ENCODE measurements around the gene EXOSC2.

Gene EXOSC2

DNA sequence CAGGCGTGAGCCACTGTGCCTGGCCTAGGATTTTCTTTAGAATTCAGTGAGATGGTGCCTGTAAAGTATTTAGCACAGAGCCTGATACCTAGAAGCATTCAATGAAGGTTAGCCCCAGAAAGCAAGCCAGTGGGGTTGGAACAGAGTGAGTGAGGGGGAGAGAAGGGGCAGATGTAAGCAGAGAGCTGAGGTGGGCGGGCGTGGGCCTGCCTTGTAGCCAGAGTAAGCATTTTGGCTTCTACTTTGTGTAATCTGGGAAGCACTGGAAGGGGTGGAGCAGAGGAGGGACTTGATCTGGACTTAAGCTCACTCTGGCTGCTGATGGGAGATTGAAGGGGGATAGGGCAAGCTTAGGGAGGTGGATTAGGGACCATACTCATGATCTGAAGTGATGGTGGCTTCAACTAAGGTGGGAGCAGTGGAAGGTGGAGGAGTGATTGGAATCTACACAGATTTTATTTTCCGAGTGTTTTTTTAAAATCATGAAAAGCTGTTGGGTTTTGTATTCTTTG lies 2.6 kb downstream of the EXOSC2 start:
- Histone ChIP-seq H3K27ac (ENCODE audit: low read depth, low read length) (no peak overlapping the region), H3K9me3 (ENCODE audit: control insufficient read depth in 1 of 2, low read length in 2 of 2) (no peaks in the 10 kb centered on the region), H3K4me3 (ENCODE audit: low read depth in 1 of 2, low read length in 2 of 2) (no peak overlapping the region), H3K36me3 (ENCODE audit: control insufficient read depth in 1 of 2, insufficient read depth in 2 of 2, low read length in 2 of 2) (peaks cover 27 to 44% of the 10 kb centered on the region in 2 donors), H3K4me1 (ENCODE audit: control insufficient read depth in 1 of 2, insufficient read depth in 2 of 2, low read length in 2 of 2) (peaks cover 13 to 20% of the 10 kb centered on the region in 2 donors), H3K27me3 (ENCODE audit: control insufficient read depth in 1 of 2, insufficient read depth in 2 of 2, low read length in 2 of 2) (no peaks in the 10 kb centered on the region), H3K9ac (ENCODE audit: low read depth in 1 of 2, low read length in 2 of 2) (no peak overlapping the region)

DNA sequence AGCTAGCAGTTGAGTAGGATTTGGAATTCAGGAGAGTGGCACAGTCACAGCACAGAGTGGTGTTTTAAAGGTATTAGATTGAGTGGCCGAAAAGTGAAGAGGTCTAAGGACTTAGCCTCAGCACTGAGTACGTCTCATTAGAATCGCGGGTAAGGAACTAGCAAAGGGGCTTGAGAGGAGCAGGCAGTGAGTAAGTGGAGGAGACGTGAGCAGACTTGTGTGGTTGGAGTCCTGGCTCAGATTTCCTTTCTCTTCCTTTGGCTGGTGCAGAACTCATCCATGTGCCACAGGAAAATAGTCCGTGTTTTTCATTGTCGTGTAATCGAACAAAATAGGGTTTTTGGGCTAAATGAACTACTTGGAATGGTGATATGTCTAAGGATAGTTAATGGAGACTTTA lies 3.4 kb downstream of the EXOSC2 start:
- Histone ChIP-seq H3K4me1 (ENCODE audit: control insufficient read depth in 1 of 2, insufficient read depth in 2 of 2, low read length in 2 of 2) (peaks cover 13 to 20% of the 10 kb centered on the region in 2 donors), H3K9ac (ENCODE audit: low read depth in 1 of 2, low read length in 2 of 2) (no peak overlapping the region), H3K36me3 (ENCODE audit: control insufficient read depth in 1 of 2, insufficient read depth in 2 of 2, low read length in 2 of 2) (peaks cover 33 to 52% of the 10 kb centered on the region in 2 donors), H3K27ac (ENCODE audit: low read depth, low read length) (no peak overlapping the region), H3K4me3 (ENCODE audit: low read depth in 1 of 2, low read length in 2 of 2) (no peak overlapping the region), H3K27me3 (ENCODE audit: control insufficient read depth in 1 of 2, insufficient read depth in 2 of 2, low read length in 2 of 2) (no peaks in the 10 kb centered on the region), H3K9me3 (ENCODE audit: control insufficient read depth in 1 of 2, low read length in 2 of 2) (no peaks in the 10 kb centered on the region)

DNA sequence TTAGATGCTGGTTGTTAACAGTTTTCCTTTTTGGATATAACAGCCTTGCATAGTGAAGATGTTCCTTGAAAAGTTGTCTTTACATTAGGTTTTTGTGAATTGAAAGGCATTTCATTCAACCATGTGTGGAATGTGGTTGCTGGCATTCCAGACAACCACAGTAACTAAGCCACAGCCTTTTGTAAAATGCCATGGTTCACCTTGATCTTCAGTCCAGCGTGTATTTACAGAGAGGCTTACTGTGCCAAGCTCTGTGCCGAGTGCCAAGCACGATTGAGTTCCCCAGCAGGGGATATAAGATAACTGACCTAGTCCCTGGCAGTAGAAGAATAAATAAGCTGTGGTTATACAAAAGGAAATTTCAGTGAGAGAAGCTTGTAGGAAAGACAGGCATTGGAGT lies 4.9 kb downstream of the EXOSC2 start:
- H3K9ac ChIP-seq (ENCODE audit: low read depth in 1 of 2, low read length in 2 of 2) = no peak overlapping the region
- H3K9me3 ChIP-seq (ENCODE audit: control insufficient read depth in 1 of 2, low read length in 2 of 2) = no peaks in the 10 kb centered on the region
- H3K4me3 ChIP-seq (ENCODE audit: low read depth in 1 of 2, low read length in 2 of 2) = no peak overlapping the region
- no peak overlapping the region for H3K27ac ChIP-seq (ENCODE audit: low read depth, low read length)
- peaks cover 43 to 67% of the 10 kb centered on the region in 2 donors for H3K36me3 ChIP-seq (ENCODE audit: control insufficient read depth in 1 of 2, insufficient read depth in 2 of 2, low read length in 2 of 2)
- no peaks in the 10 kb centered on the region for H3K27me3 ChIP-seq (ENCODE audit: control insufficient read depth in 1 of 2, insufficient read depth in 2 of 2, low read length in 2 of 2)
- peaks cover 13 to 16% of the 10 kb centered on the region in 2 donors for H3K4me1 ChIP-seq (ENCODE audit: control insufficient read depth in 1 of 2, insufficient read depth in 2 of 2, low read length in 2 of 2)

DNA sequence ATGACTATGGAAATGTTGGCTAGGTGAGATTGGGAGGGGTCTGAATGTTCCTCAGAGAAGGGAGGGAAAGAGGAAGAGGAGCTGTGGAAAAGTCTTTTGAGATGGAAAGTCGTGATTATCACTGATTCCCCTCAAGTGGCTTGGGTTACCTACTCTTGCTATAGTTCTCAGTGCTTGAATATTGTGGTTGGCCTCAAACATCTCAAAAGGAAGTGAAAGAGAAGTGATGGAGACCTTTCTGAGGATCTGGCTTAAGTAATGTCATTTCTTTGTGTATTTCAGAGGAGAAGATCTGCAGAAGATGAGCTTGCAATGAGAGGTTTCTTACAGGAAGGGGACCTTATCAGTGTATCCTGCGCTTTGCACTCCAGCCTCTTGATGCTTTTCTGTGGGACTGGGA lies 5.5 kb downstream of the EXOSC2 start:
- Histone ChIP-seq H3K4me1 (ENCODE audit: control insufficient read depth in 1 of 2, insufficient read depth in 2 of 2, low read length in 2 of 2) (peaks cover 13% of the 10 kb centered on the region in 2 donors), H3K9ac (ENCODE audit: low read depth in 1 of 2, low read length in 2 of 2) (no peak overlapping the region), H3K9me3 (ENCODE audit: control insufficient read depth in 1 of 2, low read length in 2 of 2) (no peaks in the 10 kb centered on the region), H3K27ac (ENCODE audit: low read depth, low read length) (no peak overlapping the region), H3K27me3 (ENCODE audit: control insufficient read depth in 1 of 2, insufficient read depth in 2 of 2, low read length in 2 of 2) (no peaks in the 10 kb centered on the region), H3K4me3 (ENCODE audit: low read depth in 1 of 2, low read length in 2 of 2) (no peak overlapping the region), H3K36me3 (ENCODE audit: control insufficient read depth in 1 of 2, insufficient read depth in 2 of 2, low read length in 2 of 2) (peaks cover 47 to 72% of the 10 kb centered on the region in 2 donors)

DNA sequence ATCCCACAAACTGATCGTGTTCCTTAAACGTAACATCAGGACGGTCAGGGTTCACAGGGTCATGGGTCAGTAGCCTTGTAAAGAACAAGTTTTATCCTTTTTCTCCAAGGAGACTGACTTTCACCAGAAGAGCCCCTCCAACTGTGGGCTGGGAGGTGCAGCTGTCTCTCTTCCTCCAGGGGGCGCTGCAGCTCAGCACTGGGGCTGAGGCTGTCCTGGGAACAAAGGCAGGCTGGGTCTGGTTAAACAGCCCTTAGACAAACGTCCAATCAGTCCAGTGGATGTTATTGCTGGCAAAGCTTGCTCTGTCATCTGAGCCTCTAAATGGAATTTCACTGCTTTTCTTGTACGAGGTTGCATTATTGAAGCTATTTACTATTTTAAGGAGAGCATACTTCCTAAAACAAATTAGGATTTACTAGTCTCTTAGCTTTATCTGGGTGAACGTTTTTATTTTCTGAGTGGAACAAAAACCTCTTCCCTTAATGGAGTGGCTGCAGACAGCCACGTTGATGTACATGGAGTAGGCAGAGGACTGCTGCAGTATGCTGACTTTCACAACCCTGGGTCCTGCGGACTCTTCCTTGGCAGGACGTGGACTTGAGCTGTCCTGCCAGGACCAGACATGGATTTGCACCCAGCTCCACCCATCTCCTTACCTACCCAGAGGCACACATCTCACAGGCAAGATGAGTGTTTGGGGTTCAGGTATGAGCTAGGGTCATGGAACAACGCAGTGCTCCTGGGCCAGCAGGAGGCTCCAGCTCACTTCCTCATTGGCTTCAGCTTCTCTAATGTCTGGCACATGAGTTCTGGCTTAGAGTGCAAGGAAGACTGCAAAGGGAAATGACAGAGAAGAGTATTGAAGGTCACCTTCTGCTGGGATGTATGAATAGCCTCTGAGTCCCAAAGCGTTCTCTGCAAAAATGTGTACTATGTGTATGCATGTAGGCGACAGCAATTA lies 7.8 kb downstream of the EXOSC2 start:
- Histone ChIP-seq H3K9ac (ENCODE audit: low read depth in 1 of 2, low read length in 2 of 2) (no peak overlapping the region), H3K27ac (ENCODE audit: low read depth, low read length) (no peak overlapping the region), H3K27me3 (ENCODE audit: control insufficient read depth in 1 of 2, insufficient read depth in 2 of 2, low read length in 2 of 2) (no peaks in the 10 kb centered on the region), H3K36me3 (ENCODE audit: control insufficient read depth in 1 of 2, insufficient read depth in 2 of 2, low read length in 2 of 2) (peaks cover 45 to 75% of the 10 kb centered on the region in 2 donors), H3K9me3 (ENCODE audit: control insufficient read depth in 1 of 2, low read length in 2 of 2) (no peaks in the 10 kb centered on the region), H3K4me3 (ENCODE audit: low read depth in 1 of 2, low read length in 2 of 2) (no peak overlapping the region), H3K4me1 (ENCODE audit: control insufficient read depth in 1 of 2, insufficient read depth in 2 of 2, low read length in 2 of 2) (no peaks in the 10 kb centered on the region)

DNA sequence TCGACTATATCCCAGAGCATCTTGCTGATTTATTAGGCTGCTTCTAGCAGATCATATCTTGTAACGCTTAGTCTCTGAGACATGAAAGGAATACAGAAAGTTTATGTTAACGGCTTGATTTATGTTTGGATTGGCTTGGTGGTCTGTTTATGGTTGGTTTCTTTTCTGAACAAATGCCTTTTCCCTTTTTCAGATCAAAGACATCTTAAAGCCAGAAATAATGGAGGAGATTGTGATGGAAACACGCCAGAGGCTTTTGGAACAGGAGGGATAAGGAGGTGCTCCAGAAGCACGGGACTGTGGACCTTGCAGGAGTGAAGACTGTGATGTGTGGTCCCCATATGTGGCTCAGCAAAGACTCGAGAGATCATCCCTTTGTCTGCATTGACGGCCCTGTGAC lies 9.9 kb downstream of the EXOSC2 start:
- no peak overlapping the region for H3K27ac ChIP-seq (ENCODE audit: low read depth, low read length)
- H3K9me3 ChIP-seq (ENCODE audit: control insufficient read depth in 1 of 2, low read length in 2 of 2) = no peaks in the 10 kb centered on the region
- H3K4me1 ChIP-seq (ENCODE audit: control insufficient read depth in 1 of 2, insufficient read depth in 2 of 2, low read length in 2 of 2) = no peaks in the 10 kb centered on the region
- no peak overlapping the region for H3K4me3 ChIP-seq (ENCODE audit: low read depth in 1 of 2, low read length in 2 of 2)
- H3K9ac ChIP-seq (ENCODE audit: low read depth in 1 of 2, low read length in 2 of 2) = no peak overlapping the region
- no peaks in the 10 kb centered on the region for H3K27me3 ChIP-seq (ENCODE audit: control insufficient read depth in 1 of 2, insufficient read depth in 2 of 2, low read length in 2 of 2)
- H3K36me3 ChIP-seq (ENCODE audit: control insufficient read depth in 1 of 2, insufficient read depth in 2 of 2, low read length in 2 of 2) = peaks cover 27 to 54% of the 10 kb centered on the region in 2 donors

DNA sequence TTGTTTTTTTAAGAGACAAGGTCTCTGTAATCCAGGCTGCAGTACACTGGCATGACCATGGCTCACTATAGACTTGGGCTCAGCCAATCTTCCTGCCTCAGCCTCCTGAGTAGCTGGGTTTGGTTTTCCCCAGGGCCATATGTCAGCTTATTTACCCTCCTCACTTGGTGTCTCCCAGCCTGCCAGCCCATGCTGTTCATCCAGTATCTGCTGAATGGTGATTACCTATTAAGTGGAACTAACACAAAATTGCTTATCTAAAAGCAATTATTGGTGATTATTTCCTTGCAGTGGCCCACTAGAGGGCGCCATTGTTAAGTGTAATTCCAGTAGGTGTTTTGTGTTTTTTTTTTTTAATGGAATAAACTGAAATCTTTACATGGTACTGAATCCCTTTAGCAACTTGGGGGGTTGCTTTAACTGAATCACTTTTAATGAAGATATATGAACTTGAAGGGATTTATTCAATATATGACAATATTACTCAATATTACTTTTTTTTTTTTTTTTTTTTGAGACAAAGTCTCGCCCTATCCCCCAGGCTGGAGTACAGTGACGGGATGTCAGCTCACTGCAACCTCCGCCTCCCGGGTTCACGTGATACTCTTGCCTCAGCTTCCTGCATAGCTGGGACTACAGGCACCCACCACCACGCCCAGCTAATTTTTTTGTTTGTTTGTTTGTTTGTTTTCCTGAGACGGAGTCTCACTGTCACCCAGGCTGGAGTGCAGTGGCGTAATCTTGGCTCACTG lies 13.8 kb downstream of the EXOSC2 start:
- H3K27ac ChIP-seq (ENCODE audit: low read depth, low read length) = no peak overlapping the region
- H3K9me3 ChIP-seq (ENCODE audit: control insufficient read depth in 1 of 2, low read length in 2 of 2) = no peaks in the 10 kb centered on the region
- no peak overlapping the region for H3K9ac ChIP-seq (ENCODE audit: low read depth in 1 of 2, low read length in 2 of 2)
- H3K4me3 ChIP-seq (ENCODE audit: low read depth in 1 of 2, low read length in 2 of 2) = no peak overlapping the region
- H3K27me3 ChIP-seq (ENCODE audit: control insufficient read depth in 1 of 2, insufficient read depth in 2 of 2, low read length in 2 of 2) = no peaks in the 10 kb centered on the region
- H3K4me1 ChIP-seq (ENCODE audit: control insufficient read depth in 1 of 2, insufficient read depth in 2 of 2, low read length in 2 of 2) = peaks cover 0 to 6% of the 10 kb centered on the region in 2 donors
- peaks cover 11 to 24% of the 10 kb centered on the region in 2 donors for H3K36me3 ChIP-seq (ENCODE audit: control insufficient read depth in 1 of 2, insufficient read depth in 2 of 2, low read length in 2 of 2)

DNA sequence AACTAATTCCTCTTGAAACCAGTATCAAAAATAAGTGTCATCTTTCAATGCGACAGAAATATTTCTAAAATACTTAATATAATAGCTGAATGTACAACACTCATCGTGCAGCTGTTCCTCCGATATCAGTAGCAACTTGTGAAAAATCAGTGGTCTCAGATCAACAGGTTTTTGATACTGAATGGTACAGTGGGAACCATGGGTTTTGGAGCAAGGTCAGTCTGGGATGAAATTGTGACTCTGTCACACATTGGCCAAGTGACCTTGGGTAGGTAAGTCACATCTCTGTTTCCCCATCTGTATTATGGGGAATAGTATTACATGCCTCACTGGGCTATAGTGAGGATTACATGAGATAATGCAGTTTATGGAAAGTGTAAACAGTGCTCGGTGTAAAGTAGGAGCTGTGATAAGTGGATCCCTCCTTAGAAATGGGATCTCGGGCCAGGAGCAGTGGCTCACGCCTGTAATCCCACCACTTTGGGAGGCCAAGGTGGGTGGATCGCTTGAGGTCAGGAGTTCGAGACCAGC lies 17.3 kb downstream of the EXOSC2 start:
- H3K36me3 ChIP-seq (ENCODE audit: control insufficient read depth in 1 of 2, insufficient read depth in 2 of 2, low read length in 2 of 2) = no peaks in the 10 kb centered on the region
- no peak overlapping the region for H3K4me3 ChIP-seq (ENCODE audit: low read depth in 1 of 2, low read length in 2 of 2)
- no peaks in the 10 kb centered on the region for H3K9me3 ChIP-seq (ENCODE audit: control insufficient read depth in 1 of 2, low read length in 2 of 2)
- H3K27me3 ChIP-seq (ENCODE audit: control insufficient read depth in 1 of 2, insufficient read depth in 2 of 2, low read length in 2 of 2) = no peaks in the 10 kb centered on the region
- H3K4me1 ChIP-seq (ENCODE audit: control insufficient read depth in 1 of 2, insufficient read depth in 2 of 2, low read length in 2 of 2) = peaks cover 9 to 23% of the 10 kb centered on the region in 2 donors
- no peak overlapping the region for H3K9ac ChIP-seq (ENCODE audit: low read depth in 1 of 2, low read length in 2 of 2)
- no peak overlapping the region for H3K27ac ChIP-seq (ENCODE audit: low read depth, low read length)

DNA sequence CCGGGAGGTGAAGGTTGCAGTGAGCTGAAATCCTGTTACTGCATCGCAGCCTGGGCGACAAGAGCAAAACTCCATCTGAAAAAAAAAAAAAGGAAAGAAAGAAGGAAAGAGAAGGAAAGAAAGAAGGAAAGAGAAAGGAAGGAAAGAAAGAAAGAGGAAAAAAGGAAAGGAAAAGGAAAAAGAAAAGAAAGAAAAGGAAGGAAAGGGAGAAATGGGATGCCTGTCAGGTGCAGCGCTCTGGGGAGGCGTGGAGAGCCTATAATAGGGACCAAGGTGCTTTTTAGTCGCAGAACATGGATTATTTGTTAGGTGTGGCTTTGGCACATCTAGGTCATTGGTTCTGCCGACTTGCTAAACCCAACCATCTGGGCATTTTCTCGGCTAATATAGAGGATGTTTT lies 17.9 kb downstream of the EXOSC2 start:
- no peaks in the 10 kb centered on the region for H3K9me3 ChIP-seq (ENCODE audit: control insufficient read depth in 1 of 2, low read length in 2 of 2)
- H3K9ac ChIP-seq (ENCODE audit: low read depth in 1 of 2, low read length in 2 of 2) = no peak overlapping the region
- H3K4me1 ChIP-seq (ENCODE audit: control insufficient read depth in 1 of 2, insufficient read depth in 2 of 2, low read length in 2 of 2) = peaks cover 11 to 26% of the 10 kb centered on the region in 2 donors
- H3K4me3 ChIP-seq (ENCODE audit: low read depth in 1 of 2, low read length in 2 of 2) = no peak overlapping the region
- H3K27ac ChIP-seq (ENCODE audit: low read depth, low read length) = no peak overlapping the region
- no peaks in the 10 kb centered on the region for H3K36me3 ChIP-seq (ENCODE audit: control insufficient read depth in 1 of 2, insufficient read depth in 2 of 2, low read length in 2 of 2)
- H3K27me3 ChIP-seq (ENCODE audit: control insufficient read depth in 1 of 2, insufficient read depth in 2 of 2, low read length in 2 of 2) = no peaks in the 10 kb centered on the region
